ENCODE measurements around the gene CLEC18A. TPM values are rescaled to one million over a fixed set of nuclear protein-coding genes. Genes with fewer than 3 reads are reported as not detected.

The CLEC18A gene
- total RNA-seq, 4 donors from 2014 or later: 0.45 to 1.3 (median 0.99) TPM

- 79 to 91% methylated on average over 4 to 7 of the region's 9 CpGs for WGBS, 2 donors
- H3K27me3 ChIP-seq: no peaks in the 10 kb centered on the region
- H3K4me3 ChIP-seq: no peak overlapping the region
- H3K27ac ChIP-seq: no peak overlapping the region
- TF ChIP-seq POLR2A (IDR thresholded peaks at IDR 0.05) (no peak), CTCF (IDR thresholded peaks at IDR 0.05) (no peak)
- peaks cover 8 to 87% (median 11%) of the 10 kb centered on the region in 3 donors for H3K36me3 ChIP-seq
- H3K9me3 ChIP-seq: no peaks in the 10 kb centered on the region
- intact Hi-C loops (cut with DNase I): no loop called here
- H3K4me1 ChIP-seq: peaks cover 0 to 45% (median 0%) of the 10 kb centered on the region in 3 donors
- DNase-seq: no peak
Measured at GRCh38 chr16:69929480-69929879, 21.7 kb upstream of the CLEC18A start.

- DNase-seq: no peak
- no peak overlapping the region for H3K27ac ChIP-seq
- TF ChIP-seq POLR2A (IDR thresholded peaks at IDR 0.05): no peak
- TF ChIP-seq CTCF (IDR thresholded peaks at IDR 0.05): peak; percentile 51 to 71 (median 63)
- no peaks in the 10 kb centered on the region for H3K9me3 ChIP-seq
- no peaks in the 10 kb centered on the region for H3K27me3 ChIP-seq
- no peak overlapping the region for H3K4me3 ChIP-seq
- intact Hi-C loops (cut with DNase I): loop anchor here (5.0 kb wide), 1 partner anchor 133 kb away; no protein-coding TSS in a partner anchor
- H3K36me3 ChIP-seq: peaks cover 8 to 91% (median 17%) of the 10 kb centered on the region in 3 donors
- peaks cover 0 to 37% (median 0%) of the 10 kb centered on the region in 3 donors for H3K4me1 ChIP-seq
- WGBS, 2 donors: 69 to 71% methylated on average over 7 of the region's 12 CpGs
Measured at GRCh38 chr16:69930117-69930776, 20.9 kb upstream of the CLEC18A start.

GRCh38 chr16:69931631-69932030, 19.5 kb upstream of the CLEC18A start:
- intact Hi-C loops (cut with DNase I): loop anchor here (5.0 kb wide), 1 partner anchor 134 kb away; no protein-coding TSS in a partner anchor
- peaks cover 16 to 91% (median 25%) of the 10 kb centered on the region in 3 donors for H3K36me3 ChIP-seq
- H3K27ac ChIP-seq: no peak overlapping the region
- TF ChIP-seq POLR2A (IDR thresholded peaks at IDR 0.05) (no peak), CTCF (IDR thresholded peaks at IDR 0.05) (no peak)
- no peak overlapping the region for H3K4me3 ChIP-seq
- H3K27me3 ChIP-seq: no peaks in the 10 kb centered on the region
- no peak for DNase-seq
- WGBS, 2 donors: 100% methylated on average over 1 to 5 of the region's 13 CpGs
- H3K4me1 ChIP-seq: peaks cover 0 to 27% (median 0%) of the 10 kb centered on the region in 3 donors
- no peaks in the 10 kb centered on the region for H3K9me3 ChIP-seq

- WGBS, 2 donors: 87 to 91% methylated on average over 9 of the region's 9 CpGs
- DNase-seq: no peak
- no peak overlapping the region for H3K4me3 ChIP-seq
- peaks cover 0 to 23% (median 0%) of the 10 kb centered on the region in 3 donors for H3K4me1 ChIP-seq
- H3K27me3 ChIP-seq: no peaks in the 10 kb centered on the region
- H3K27ac ChIP-seq: no peak overlapping the region
- H3K9me3 ChIP-seq: no peaks in the 10 kb centered on the region
- no peak for TF ChIP-seq POLR2A (IDR thresholded peaks at IDR 0.05)
- no peak for TF ChIP-seq CTCF (IDR thresholded peaks at IDR 0.05)
- peaks cover 20 to 91% (median 31%) of the 10 kb centered on the region in 3 donors for H3K36me3 ChIP-seq
- intact Hi-C loops (cut with DNase I): loop anchor here (5.0 kb wide), 1 partner anchor 135 kb away; no protein-coding TSS in a partner anchor
Measured at GRCh38 chr16:69932228-69932627, 18.9 kb upstream of the CLEC18A start.

- H3K4me3 ChIP-seq: no peak overlapping the region
- H3K36me3 ChIP-seq: peaks cover 21 to 93% (median 37%) of the 10 kb centered on the region in 3 donors
- H3K4me1 ChIP-seq: peaks cover 0 to 17% (median 0%) of the 10 kb centered on the region in 3 donors
- no peak overlapping the region for H3K27ac ChIP-seq
- TF ChIP-seq POLR2A (IDR thresholded peaks at IDR 0.05) (no peak), CTCF (IDR thresholded peaks at IDR 0.05) (no peak)
- WGBS, 2 donors: 83% methylated on average over 10 to 16 of the region's 27 CpGs
- intact Hi-C loops (cut with DNase I): loop anchor here (5.0 kb wide), 1 partner anchor 136 kb away; no protein-coding TSS in a partner anchor
- H3K27me3 ChIP-seq: no peaks in the 10 kb centered on the region
- DNase-seq: no peak
- no peaks in the 10 kb centered on the region for H3K9me3 ChIP-seq
Measured at GRCh38 chr16:69932691-69933392, 18.3 kb upstream of the CLEC18A start.
